ENCODE data around the gene TTLL10.

GRCh38 chr1:1220197-1220596, 46.5 kb downstream of the TTLL10 start:
- TF ChIP-seq, protein P1, sequence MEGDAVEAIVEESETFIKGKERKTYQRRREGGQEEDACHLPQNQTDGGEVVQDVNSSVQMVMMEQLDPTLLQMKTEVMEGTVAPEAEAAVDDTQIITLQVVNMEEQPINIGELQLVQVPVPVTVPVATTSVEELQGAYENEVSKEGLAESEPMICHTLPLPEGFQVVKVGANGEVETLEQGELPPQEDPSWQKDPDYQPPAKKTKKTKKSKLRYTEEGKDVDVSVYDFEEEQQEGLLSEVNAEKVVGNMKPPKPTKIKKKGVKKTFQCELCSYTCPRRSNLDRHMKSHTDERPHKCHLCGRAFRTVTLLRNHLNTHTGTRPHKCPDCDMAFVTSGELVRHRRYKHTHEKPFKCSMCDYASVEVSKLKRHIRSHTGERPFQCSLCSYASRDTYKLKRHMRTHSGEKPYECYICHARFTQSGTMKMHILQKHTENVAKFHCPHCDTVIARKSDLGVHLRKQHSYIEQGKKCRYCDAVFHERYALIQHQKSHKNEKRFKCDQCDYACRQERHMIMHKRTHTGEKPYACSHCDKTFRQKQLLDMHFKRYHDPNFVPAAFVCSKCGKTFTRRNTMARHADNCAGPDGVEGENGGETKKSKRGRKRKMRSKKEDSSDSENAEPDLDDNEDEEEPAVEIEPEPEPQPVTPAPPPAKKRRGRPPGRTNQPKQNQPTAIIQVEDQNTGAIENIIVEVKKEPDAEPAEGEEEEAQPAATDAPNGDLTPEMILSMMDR (conservative IDR thresholded peaks at IDR 0.05; ENCODE audit: low read length), result no peak
- TF ChIP-seq EZH2phosphoT487 (IDR thresholded peaks at IDR 0.05; ENCODE audit: borderline replicate concordance), result no peak

Measured in Loucy (cell line).